22Rv1 (cell line): ENCODE data around the gene RAB15.

ENCODE experiments used
- CTCF ChIP-seq: fragments of 450-650 bp; IDR thresholded peaks from 2 replicates; pipeline ENCODE4 v1.5.1; 2017; ENCODE audit warnings: mild to moderate bottlenecking
- ZFX ChIP-seq: fragments of 450-650 bp; IDR thresholded peaks from 2 replicates; pipeline ENCODE4 v1.6.1; 2017; ENCODE audit warnings: antibody characterized with exemption, borderline replicate concordance

GRCh38 chr14:64938972-64939816 lies 32.9 kb downstream of the RAB15 start:
- no peak for TF ChIP-seq CTCF
- TF ChIP-seq ZFX: no peak
